ENCODE measurements around the gene CIRBP. TPM values are rescaled to one million over a fixed set of nuclear protein-coding genes. Genes with fewer than 3 reads are reported as not detected.

CIRBP gene
- total RNA-seq, 1 experiment from 2014 or later: 263 TPM

DNA sequence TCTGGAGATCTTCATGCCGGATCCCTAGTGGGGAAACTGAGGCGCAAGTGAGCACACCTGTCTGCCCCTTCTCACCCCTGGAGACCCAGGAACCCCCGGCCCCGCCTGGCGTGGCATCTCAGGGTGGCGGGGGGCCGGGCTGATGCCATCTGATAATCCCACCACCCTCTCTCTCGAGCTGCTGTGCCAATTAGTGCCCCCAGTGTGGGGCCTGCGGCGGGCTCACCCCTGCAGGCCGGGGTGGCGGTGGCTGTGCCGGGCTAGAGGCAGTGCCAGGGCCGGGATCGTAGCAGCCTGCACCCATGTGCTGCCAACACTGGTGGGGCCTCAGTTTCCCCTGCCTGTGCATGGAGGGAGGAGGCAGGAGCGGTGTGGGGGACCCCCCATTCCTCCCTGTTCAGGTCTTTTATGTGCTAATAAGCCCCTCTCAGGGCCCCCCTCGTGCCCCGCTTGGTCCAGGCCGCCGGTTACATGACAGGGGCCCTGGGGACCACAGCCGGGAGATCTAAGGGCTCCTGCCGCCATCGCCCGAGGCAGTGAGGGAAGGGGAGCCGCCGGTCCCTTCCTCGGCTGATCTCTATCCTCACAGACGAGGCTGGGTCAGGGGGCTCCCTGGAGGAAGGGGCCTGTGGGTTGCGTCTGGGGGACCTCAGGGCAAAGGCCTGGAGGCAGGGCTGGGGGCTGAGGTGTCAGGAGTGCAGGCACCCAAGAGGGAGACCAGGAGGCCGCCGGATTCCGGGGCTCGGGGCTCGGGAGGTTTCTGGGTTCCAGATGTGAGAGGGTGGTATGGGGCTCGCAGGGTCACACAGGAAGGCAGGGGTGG, 24.9 kb downstream of the CIRBP start:
- Histone ChIP-seq H2BK15ac (ENCODE audit: low read depth, low read length) (no peak overlapping the region), H3K4me2 (ENCODE audit: insufficient read depth, insufficient read length, low read length) (no peak overlapping the region), H3K79me1 (ENCODE audit: insufficient read depth, low read depth, low read length, poor library complexity, severe bottlenecking) (no peaks in the 10 kb centered on the region), H4K91ac (ENCODE audit: insufficient read length, low read depth, low read length) (no peak overlapping the region), H2BK12ac (ENCODE audit: insufficient read length, low read depth, low read length) (no peak overlapping the region), H4K5ac (ENCODE audit: insufficient read length, low read depth, low read length) (no peak overlapping the region), H3K23ac (ENCODE audit: insufficient read length, low read depth, low read length) (no peak overlapping the region), H4K8ac (replicated peaks; ENCODE audit: insufficient read length, low read depth, low read length) (no peak overlapping the region), H2BK120ac (ENCODE audit: low read depth, low read length, poor library complexity, severe bottlenecking) (no peak overlapping the region), H3K56ac (ENCODE audit: insufficient read length, low read depth, low read length) (no peak overlapping the region), H3K79me2 (ENCODE audit: insufficient read depth, low read length) (peaks cover 1% of the 10 kb centered on the region; the same call in 1 of the 2 replicates), H2BK5ac (ENCODE audit: insufficient read length, low read length) (no peak overlapping the region), H3K23me2 (ENCODE audit: insufficient read length, low read depth, low read length, poor library complexity, severe bottlenecking) (no peaks in the 10 kb centered on the region), H2AK5ac (ENCODE audit: insufficient read length, low read length) (no peak overlapping the region), H3K18ac (ENCODE audit: insufficient read length, low read depth, low read length) (no peak overlapping the region), H2AFZ (ENCODE audit: low read length) (no peak overlapping the region), H3K9ac (ENCODE audit: extremely low read depth, insufficient read length, low read length) (no peak overlapping the region), H4K20me1 (ENCODE audit: control insufficient read depth, insufficient read depth, insufficient read length) (no peaks in the 10 kb centered on the region), H3T11ph (ENCODE audit: low read length) (no peak overlapping the region), H3K4me1 (ENCODE audit: insufficient read depth, low read length) (no peaks in the 10 kb centered on the region), H3K27me3 (ENCODE audit: insufficient read depth, low read length) (no peaks in the 10 kb centered on the region), H3K14ac (ENCODE audit: insufficient read depth, low read length) (no peak overlapping the region), H3K9me3 (ENCODE audit: control insufficient read depth, low read depth, low read length) (no peaks in the 10 kb centered on the region), H3K4ac (ENCODE audit: low read depth, low read length) (no peak overlapping the region), H2BK20ac (ENCODE audit: low read depth, low read length, poor library complexity, severe bottlenecking) (no peak overlapping the region), H3K27ac (ENCODE audit: insufficient read length, low read depth, low read length) (no peak overlapping the region)
- Mint-ChIP-seq H3K27ac (no peak overlapping the region), H3K36me3 (ENCODE audit: insufficient read depth in 1 of 3, low read depth in 3 of 3) (peaks cover 0 to 4% (median 2%) of the 10 kb centered on the region in 3 experiments; a peak in 2 of 7 replicates), H3K4me1 (peaks cover 0 to 12% of the 10 kb centered on the region in 2 experiments; a peak in 2 of 4 replicates), H3K4me3 (0 out of 5 replicates have a peak overlapping the region, but pooled peaks of 1 of the 2 experiments have one; percentile 77), H3K9me3 (no peaks in the 10 kb centered on the region), H3K27me3 (ENCODE audit: low read depth) (peaks cover 13% of the 10 kb centered on the region)
- no peak for TF ChIP-seq CTCF (conservative IDR thresholded peaks at IDR 0.05)
- no peak for DNase-seq
- no CpG with 5 or more reads among the region's 35 CpGs for WGBS (ENCODE audit: extremely low coverage, insufficient read length, low lambda C conversion rate)
